GM19351 (cell line): ENCODE results near the gene DALRD3.

ENCODE experiments used
- ATAC-seq: cut with Tn5 transposase; IDR thresholded peaks from one replicate; pipeline ENCODE4 v1.9.1; 2021; ENCODE audit warnings: mild to moderate bottlenecking, moderate library complexity; ENCODE audit not compliant: unreplicated experiment

Gene DALRD3

GRCh38 chr3:49017971-49018706, at the start of gene DALRD3:
Gene DALRD3 (minus strand): TSS chr3:49018580. CDS start chr3:49018564, 16 bp downstream.
- no peak for ATAC-seq

- no peak for ATAC-seq
These were observed 39.6 kb upstream of the DALRD3 start for GRCh38 chr3:49058011-49058410.

- ATAC-seq: no peak
These were observed 38.9 kb upstream of the DALRD3 start for GRCh38 chr3:49057268-49057667.

GRCh38 chr3:49054344-49054862, 36.0 kb upstream of the DALRD3 start:
- ATAC-seq: no peak

GRCh38 chr3:49053543-49053942, 35.2 kb upstream of the DALRD3 start:
- ATAC-seq: no peak

GRCh38 chr3:49035281-49035680, 16.9 kb upstream of the DALRD3 start:
- ATAC-seq: no peak

GRCh38 chr3:49034650-49035049, 16.3 kb upstream of the DALRD3 start:
- ATAC-seq: no peak

GRCh38 chr3:49032646-49033304, 14.4 kb upstream of the DALRD3 start:
- ATAC-seq: no peak

GRCh38 chr3:49030321-49030720, 11.9 kb upstream of the DALRD3 start:
- no peak for ATAC-seq

GRCh38 chr3:49029563-49029884, 11.1 kb upstream of the DALRD3 start:
- no peak for ATAC-seq

GRCh38 chr3:49028673-49029562, 10.5 kb upstream of the DALRD3 start, which contains the start of gene IMPDH2:
Gene IMPDH2 (minus strand): TSS chr3:49029398. CDS start chr3:49029350, 48 bp downstream.
- peak; percentile 92 for ATAC-seq

GRCh38 chr3:49028298-49028672, 9.9 kb upstream of the DALRD3 start:
- no peak for ATAC-seq

- no peak for ATAC-seq
These were observed 9.3 kb upstream of the DALRD3 start for GRCh38 chr3:49027634-49028033.

- no peak for ATAC-seq
These were observed 8.2 kb upstream of the DALRD3 start for GRCh38 chr3:49026536-49026935.

GRCh38 chr3:49025793-49026520, 7.6 kb upstream of the DALRD3 start:
- no peak for ATAC-seq

- no peak for ATAC-seq
These were observed 6.8 kb upstream of the DALRD3 start for GRCh38 chr3:49025005-49025792.

- ATAC-seq: no peak
These were observed 6.1 kb upstream of the DALRD3 start for GRCh38 chr3:49024449-49024848.

GRCh38 chr3:49023775-49024174, 5.4 kb upstream of the DALRD3 start:
- ATAC-seq: no peak

- ATAC-seq: no peak
These were observed 4.3 kb upstream of the DALRD3 start for GRCh38 chr3:49022688-49023171.
